ENCODE measurements around the gene DAB2IP.
"Not testable (repeated sequence)": the region's sequence is repeated elsewhere in the genome, so short reads cannot be mapped to it uniquely, and the experiment has no call there.

DAB2IP gene

DNA sequence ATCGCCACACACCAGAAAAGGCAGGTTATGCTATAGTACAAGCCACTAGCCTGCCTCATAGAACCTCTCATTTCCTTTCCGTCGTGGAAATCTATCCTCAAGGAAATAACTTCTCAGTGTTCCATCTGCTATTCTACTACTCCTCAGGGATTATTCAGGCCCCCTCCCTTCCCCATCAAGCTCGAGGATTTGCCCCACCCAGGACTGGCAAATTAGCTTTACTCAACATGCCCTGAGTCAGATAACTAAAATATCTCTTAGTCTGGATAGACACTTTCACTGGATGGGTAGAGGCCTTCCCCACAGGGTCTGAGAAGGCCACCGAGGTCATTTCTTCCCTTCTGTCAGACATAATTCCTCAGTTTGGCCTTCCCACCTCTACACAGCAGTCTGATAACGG is 142.9 kb downstream of the DAB2IP start:
- H3K4me3 Mint-ChIP-seq; H3K4me1 Mint-ChIP-seq (ENCODE audit: low read depth); H3K36me3 Mint-ChIP-seq (ENCODE audit: low read depth); H3K27me3 Mint-ChIP-seq; H3K27ac Mint-ChIP-seq; H3K9me3 Mint-ChIP-seq; intact Hi-C loops (cut with micrococcal nuclease): not testable (repeated sequence)

DNA sequence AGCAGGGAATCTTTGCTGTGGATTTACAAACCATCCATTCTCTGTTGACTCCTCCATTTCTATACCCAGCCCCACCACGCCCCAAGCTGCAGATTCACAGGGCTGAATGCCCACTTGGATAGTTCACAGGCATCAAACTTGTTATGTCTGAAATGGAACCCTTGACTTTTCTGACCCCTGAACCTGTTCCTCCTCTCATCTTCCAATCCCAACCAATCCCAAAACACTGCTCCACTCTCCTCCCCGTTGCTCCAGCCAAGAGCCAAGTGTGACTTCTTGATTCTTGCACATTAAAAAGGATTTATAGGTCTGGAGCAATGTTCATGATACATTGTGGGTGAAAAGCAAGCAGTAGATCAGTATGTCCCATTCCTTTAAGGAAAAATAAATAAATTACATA is 145.6 kb downstream of the DAB2IP start:
- H3K36me3 Mint-ChIP-seq (ENCODE audit: low read depth), result no peaks in the 10 kb centered on the region
- H3K4me3 Mint-ChIP-seq, result no peak overlapping the region
- peaks cover 6% of the 10 kb centered on the region for H3K27me3 Mint-ChIP-seq
- no peaks in the 10 kb centered on the region for H3K4me1 Mint-ChIP-seq (ENCODE audit: low read depth)
- no peaks in the 10 kb centered on the region for H3K9me3 Mint-ChIP-seq
- no peak overlapping the region for H3K27ac Mint-ChIP-seq
- intact Hi-C loops (cut with micrococcal nuclease), result no loop called here

DNA sequence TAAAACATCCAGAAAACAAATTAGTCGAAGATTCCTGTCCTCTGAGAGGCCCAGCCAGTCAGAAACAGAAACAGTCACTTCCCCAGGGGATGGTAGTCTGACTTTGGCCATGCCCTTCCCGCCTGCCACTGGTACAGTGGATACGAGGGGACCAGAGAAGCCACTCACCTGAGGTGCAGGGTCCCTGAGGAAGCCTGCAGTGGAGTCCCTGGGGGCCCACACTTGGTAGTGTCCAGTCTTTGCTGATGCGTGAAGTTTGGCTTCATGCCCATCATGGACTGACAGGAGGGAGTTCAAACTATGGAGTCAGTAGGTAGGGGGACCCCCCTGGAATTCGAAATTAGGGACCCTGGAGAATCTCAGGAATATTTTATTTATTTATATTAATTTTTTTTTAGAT is 147.5 kb downstream of the DAB2IP start:
- Mint-ChIP-seq H3K4me1 (ENCODE audit: low read depth) (no peaks in the 10 kb centered on the region), H3K36me3 (ENCODE audit: low read depth) (no peaks in the 10 kb centered on the region), H3K27ac (no peak overlapping the region)

DNA sequence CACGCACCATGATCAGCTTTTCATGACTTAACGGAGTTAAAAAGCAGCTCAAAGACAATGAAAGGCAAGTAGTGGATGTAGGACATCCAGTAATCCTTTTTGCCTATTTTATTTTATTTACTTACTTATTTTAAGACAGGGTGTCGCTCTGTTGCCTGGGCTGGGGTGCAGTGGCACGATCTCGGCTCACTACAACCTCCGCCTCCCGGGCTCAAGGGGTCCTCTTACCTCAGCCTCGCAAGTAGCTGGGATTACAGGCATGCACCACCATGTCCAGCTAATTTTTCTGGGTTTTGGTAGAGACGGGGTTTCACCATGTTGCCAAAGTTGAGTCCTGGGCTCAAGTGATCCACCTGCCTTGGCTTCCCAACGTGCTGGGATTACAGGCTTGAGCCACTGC is 148.9 kb downstream of the DAB2IP start:
- no peak overlapping the region for H3K27ac Mint-ChIP-seq
- intact Hi-C loops (cut with micrococcal nuclease), result no loop called here
- H3K4me3 Mint-ChIP-seq, result no peak overlapping the region
- H3K9me3 Mint-ChIP-seq, result no peaks in the 10 kb centered on the region
- peaks cover 5% of the 10 kb centered on the region for H3K27me3 Mint-ChIP-seq
- H3K4me1 Mint-ChIP-seq (ENCODE audit: low read depth), result no peaks in the 10 kb centered on the region
- H3K36me3 Mint-ChIP-seq (ENCODE audit: low read depth), result no peaks in the 10 kb centered on the region

More for the DNA sequence above, 147.5 kb downstream of the DAB2IP start:
- Mint-ChIP-seq H3K4me3 (no peak overlapping the region), H3K9me3 (no peaks in the 10 kb centered on the region), H3K27me3 (peaks cover 6% of the 10 kb centered on the region)
- intact Hi-C loops (cut with micrococcal nuclease), result no loop called here

DNA sequence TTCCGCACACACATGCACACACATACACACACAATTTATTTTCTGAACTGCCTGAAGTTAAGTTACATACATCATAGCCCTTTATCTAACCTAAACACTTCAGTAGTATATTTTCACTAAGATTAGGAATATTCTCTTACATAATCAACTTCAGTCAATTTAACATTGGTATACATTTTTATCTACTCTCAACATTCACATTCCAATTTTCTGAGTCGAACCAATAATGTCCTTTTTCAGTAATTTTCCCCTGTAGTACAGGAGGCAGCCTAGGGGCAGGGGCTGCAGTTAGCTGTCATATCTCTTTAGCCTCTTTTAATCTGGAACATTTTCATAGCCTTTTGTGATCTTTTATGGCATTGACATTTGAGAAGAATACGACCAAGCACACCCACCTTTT is 150.1 kb downstream of the DAB2IP start:
- intact Hi-C loops (cut with micrococcal nuclease), result no loop called here
- H3K27me3 Mint-ChIP-seq, result peaks cover 5% of the 10 kb centered on the region

DNA sequence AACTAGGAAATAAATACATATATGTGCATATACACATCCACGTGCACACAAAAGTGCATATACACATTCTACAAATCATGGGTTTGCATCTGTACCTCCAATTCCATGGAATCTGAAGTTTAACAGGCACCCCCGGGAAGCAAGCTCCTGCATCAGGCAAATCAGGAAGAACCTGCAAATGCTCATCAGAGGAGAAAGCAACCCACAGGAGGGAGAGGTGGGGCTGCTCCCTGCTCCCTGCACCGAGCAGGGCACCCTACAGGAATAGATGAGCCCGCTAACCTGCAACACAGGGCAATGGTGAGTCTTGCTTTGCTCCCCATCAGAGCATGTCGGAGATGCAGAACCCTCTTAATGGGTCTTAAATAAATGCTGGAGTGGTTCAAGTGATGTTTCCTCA is 151.3 kb downstream of the DAB2IP start:
- Mint-ChIP-seq H3K4me1 (ENCODE audit: low read depth) (no peaks in the 10 kb centered on the region), H3K4me3 (no peak overlapping the region), H3K27ac (no peak overlapping the region), H3K27me3 (peaks cover 5% of the 10 kb centered on the region), H3K36me3 (ENCODE audit: low read depth) (no peaks in the 10 kb centered on the region), H3K9me3 (no peaks in the 10 kb centered on the region)
- intact Hi-C loops (cut with micrococcal nuclease), result no loop called here

More for the DNA sequence above, 150.1 kb downstream of the DAB2IP start:
- Mint-ChIP-seq H3K9me3 (no peaks in the 10 kb centered on the region), H3K4me3 (no peak overlapping the region), H3K27ac (no peak overlapping the region), H3K36me3 (ENCODE audit: low read depth) (no peaks in the 10 kb centered on the region), H3K4me1 (ENCODE audit: low read depth) (no peaks in the 10 kb centered on the region)

DNA sequence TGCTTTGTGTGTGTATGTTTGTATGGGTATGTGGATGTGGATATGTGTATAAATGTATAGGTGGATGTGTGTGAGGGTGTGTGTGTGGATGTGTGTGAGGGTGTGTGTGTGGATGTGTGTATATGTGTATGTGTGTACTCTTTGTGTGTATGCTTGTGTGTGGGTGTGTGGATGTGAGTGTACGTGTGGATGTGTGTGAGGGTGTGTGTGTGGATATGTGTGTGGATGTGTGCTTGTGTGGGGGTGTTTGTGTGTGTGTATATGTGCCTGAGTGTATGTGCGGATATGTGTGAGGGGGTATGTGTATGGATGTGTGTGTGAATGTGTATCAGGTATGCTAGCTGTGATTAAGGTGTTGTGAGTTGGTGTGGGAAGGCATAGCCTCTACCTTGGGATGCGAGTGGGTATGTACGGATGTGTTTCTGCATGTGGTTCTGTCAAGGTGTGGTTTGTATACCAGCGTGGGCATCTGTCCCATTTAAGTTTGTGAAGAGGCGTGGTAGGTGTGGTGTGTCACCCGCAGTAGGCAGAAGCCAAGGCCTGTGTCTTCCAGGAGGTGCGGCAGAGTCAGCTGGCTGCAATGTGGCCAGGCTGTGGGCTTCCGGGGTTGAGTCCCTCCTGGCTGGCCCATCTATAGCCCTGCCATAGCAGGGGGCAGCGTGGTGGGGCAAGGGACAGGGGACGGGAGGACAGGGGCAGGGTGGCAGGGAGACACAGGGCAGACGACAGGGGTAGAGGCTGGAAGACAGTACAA is 155.8 kb downstream of the DAB2IP start:
- no peaks in the 10 kb centered on the region for H3K36me3 Mint-ChIP-seq (ENCODE audit: low read depth)
- H3K27me3 Mint-ChIP-seq, result no peaks in the 10 kb centered on the region
- H3K27ac Mint-ChIP-seq, result no peak overlapping the region
- H3K4me3 Mint-ChIP-seq, result no peak overlapping the region
- H3K4me1 Mint-ChIP-seq (ENCODE audit: low read depth), result no peaks in the 10 kb centered on the region
- H3K9me3 Mint-ChIP-seq, result no peaks in the 10 kb centered on the region
- intact Hi-C loops (cut with micrococcal nuclease), result no loop called here

DNA sequence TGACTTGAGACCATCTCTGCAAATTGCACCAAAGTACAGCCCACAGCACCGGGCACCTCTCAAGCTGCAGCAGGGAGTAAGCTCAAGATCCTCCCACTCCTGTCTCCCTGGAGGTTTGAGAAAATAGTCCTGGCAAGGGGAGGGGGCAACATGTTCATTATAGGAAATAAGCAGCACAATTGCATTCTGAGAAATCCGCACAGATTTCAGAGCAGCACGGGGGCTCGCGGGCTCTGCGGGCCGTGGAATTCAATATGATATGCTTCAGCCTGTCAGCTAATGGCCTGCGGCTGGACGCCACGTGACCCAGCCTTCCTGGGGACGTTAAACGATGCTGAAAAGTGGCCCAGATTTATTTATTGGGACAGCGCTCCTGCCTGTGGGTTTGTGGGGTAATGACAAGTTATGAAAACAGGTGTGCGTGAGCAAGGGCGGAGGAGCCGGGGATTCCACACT is 156.4 kb downstream of the DAB2IP start:
- H3K27me3 Mint-ChIP-seq, result no peaks in the 10 kb centered on the region
- H3K4me1 Mint-ChIP-seq (ENCODE audit: low read depth), result no peaks in the 10 kb centered on the region
- intact Hi-C loops (cut with micrococcal nuclease), result no loop called here
- no peaks in the 10 kb centered on the region for H3K9me3 Mint-ChIP-seq
- H3K4me3 Mint-ChIP-seq, result no peak overlapping the region
- no peaks in the 10 kb centered on the region for H3K36me3 Mint-ChIP-seq (ENCODE audit: low read depth)
- H3K27ac Mint-ChIP-seq, result no peak overlapping the region

DNA sequence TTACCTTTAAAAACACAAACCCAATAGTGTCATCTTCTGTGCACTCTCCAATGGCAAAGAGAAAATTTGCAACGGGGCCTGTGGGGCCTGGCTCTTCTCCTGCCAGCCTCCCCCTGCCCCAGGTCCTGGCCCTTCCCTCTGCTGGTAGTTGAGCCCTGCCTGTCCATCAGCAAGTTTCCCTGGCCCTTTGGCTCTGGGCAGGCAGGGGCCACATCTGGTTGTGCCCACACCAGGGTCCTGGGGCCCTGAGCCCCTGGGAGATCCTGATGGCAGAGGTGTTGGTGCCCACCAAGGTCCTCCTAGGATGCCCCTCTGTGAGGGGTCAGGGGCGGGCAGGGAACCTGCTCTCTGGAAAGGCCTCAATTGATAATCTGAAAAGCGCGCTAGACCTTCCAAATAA is 157.3 kb downstream of the DAB2IP start:
- intact Hi-C loops (cut with micrococcal nuclease), result no loop called here
- Mint-ChIP-seq H3K9me3 (no peaks in the 10 kb centered on the region), H3K27ac (no peak overlapping the region), H3K4me1 (ENCODE audit: low read depth) (no peaks in the 10 kb centered on the region), H3K27me3 (no peaks in the 10 kb centered on the region), H3K36me3 (ENCODE audit: low read depth) (no peaks in the 10 kb centered on the region), H3K4me3 (no peak overlapping the region)

DNA sequence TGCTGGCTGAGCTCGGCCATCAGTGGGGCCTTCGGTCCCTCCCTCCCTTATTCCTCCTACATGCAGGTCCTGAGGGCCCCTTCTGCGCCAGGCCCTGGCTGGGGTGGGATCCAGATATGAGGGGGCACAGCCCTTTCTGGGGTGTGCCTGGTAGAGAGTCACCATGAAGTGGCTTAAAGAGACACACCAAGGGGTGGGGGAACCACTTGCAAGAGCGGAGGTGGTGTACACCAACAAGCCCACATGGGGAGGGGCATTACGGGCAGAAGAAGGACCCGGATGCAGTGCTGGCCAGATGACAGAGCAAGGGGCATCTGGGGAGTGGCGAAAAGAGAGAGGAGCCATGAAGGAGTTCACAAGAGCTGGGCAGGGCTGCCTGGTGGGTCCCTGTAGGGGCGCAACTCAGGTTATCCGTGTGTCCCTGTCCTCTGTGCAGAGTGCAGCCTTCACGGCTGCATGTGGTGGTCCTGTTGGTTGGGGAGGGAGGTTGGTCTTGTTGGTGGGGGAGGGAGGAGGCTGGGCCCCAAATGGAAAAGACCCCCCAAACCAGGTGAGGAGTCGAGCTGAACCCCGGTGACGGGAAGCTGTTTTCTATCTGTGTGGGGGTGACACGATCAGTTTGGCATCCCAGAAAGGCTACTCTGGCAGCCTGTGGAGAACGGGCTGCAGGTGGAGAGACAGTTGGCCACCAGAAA is 158.1 kb downstream of the DAB2IP start:
- Mint-ChIP-seq H3K9me3 (no peaks in the 10 kb centered on the region), H3K27ac (no peak overlapping the region), H3K36me3 (ENCODE audit: low read depth) (no peaks in the 10 kb centered on the region), H3K27me3 (no peaks in the 10 kb centered on the region), H3K4me3 (no peak overlapping the region), H3K4me1 (ENCODE audit: low read depth) (no peaks in the 10 kb centered on the region)
- intact Hi-C loops (cut with micrococcal nuclease), result no loop called here

DNA sequence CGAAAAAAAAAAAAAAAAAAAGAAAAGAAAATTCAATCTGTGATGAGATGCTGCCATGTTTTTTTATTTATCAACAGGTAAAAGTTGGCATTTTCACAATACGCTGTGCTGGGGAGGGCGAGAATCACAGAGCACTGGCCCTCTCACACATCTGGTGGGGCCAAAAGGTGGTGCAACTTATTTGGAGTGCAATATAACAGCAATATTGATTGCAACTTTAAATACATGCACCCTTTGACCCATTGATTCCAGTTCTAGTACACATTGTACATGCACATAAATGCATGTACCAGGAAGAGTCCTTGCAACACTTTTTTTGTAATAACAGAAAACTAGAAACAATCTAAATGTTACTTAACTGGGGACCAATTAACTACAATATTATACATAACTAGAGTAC is 159.1 kb downstream of the DAB2IP start:
- H3K27me3 Mint-ChIP-seq, result no peaks in the 10 kb centered on the region
- H3K9me3 Mint-ChIP-seq, result no peaks in the 10 kb centered on the region
- H3K36me3 Mint-ChIP-seq (ENCODE audit: low read depth), result no peaks in the 10 kb centered on the region
- no peak overlapping the region for H3K27ac Mint-ChIP-seq
- no peaks in the 10 kb centered on the region for H3K4me1 Mint-ChIP-seq (ENCODE audit: low read depth)
- H3K4me3 Mint-ChIP-seq, result no peak overlapping the region
- intact Hi-C loops (cut with micrococcal nuclease), result no loop called here

DNA sequence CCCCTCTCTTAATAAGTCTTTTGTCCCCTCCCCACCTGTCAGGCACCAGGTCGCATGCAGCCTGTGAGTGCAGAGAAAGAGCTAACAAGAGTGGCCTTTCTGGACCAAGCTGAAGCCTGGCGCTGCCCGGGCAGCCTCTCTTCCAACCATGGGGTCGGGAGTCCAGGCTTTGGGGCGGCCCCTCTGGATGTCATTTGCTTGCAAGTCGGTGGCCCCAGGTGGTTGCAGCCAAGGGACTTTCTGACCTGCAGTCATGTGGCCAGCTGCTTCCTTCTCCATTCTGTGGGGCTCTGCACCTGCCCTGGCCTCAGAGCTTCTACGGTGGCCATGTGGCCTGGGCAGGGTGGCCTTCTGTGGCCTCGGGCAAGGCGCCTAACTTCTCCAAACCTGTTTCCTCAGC is 159.7 kb downstream of the DAB2IP start:
- no peaks in the 10 kb centered on the region for H3K36me3 Mint-ChIP-seq (ENCODE audit: low read depth)
- intact Hi-C loops (cut with micrococcal nuclease), result no loop called here
- H3K27ac Mint-ChIP-seq, result no peak overlapping the region
- H3K9me3 Mint-ChIP-seq, result no peaks in the 10 kb centered on the region
- no peaks in the 10 kb centered on the region for H3K27me3 Mint-ChIP-seq
- no peak overlapping the region for H3K4me3 Mint-ChIP-seq
- no peaks in the 10 kb centered on the region for H3K4me1 Mint-ChIP-seq (ENCODE audit: low read depth)

DNA sequence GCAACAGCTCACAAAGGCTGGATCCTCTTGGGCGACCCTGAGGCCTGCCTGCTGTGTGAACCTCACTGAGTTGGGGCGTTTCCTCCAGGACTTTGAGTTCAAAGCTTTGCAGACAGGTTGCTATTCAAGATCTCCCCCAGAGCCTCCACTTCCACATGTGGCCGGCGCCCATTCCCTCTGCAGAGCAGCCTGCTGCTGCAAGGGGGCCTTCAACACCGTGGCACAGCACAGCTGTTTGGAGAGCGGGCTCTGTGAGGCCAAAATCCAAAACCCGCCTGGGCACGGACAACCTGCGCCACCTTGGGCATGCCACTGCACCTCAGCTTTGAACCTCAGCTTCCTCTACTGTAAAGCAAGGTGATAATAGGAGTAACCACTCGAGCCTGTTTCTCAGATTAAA is 160.3 kb downstream of the DAB2IP start:
- H3K27me3 Mint-ChIP-seq, result no peaks in the 10 kb centered on the region
- no peaks in the 10 kb centered on the region for H3K4me1 Mint-ChIP-seq (ENCODE audit: low read depth)
- no peak overlapping the region for H3K4me3 Mint-ChIP-seq
- H3K9me3 Mint-ChIP-seq, result no peaks in the 10 kb centered on the region
- no peak overlapping the region for H3K27ac Mint-ChIP-seq
- intact Hi-C loops (cut with micrococcal nuclease), result no loop called here
- no peaks in the 10 kb centered on the region for H3K36me3 Mint-ChIP-seq (ENCODE audit: low read depth)

DNA sequence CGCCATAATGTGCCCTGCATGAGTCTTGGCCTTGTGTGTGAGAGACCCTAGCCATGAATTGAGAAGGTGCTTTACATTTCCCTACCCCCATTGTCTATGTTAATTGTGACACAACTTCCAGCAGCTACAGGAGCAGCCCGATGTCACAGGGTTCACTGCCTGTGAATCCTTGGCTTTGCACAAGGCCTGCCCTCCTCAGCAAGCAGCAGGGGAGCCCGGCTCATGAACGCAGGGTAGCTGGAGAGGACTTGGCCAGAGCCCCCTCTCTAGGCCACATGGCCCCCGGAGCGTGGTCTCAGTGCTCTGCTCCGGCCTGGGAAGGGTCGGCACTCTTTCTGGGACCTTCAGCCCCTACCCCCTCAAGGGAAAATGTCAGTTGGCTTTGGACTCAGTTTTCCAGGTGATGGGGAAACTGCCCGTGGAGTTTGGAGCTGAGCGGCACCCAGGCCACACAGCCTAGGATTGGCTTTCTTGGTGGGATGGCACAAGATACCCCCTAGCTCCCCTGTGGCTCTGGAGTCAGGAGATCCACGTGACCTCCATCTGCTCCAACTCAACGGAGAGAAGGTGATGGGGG is 160.8 kb downstream of the DAB2IP start:
- H3K4me1 Mint-ChIP-seq (ENCODE audit: low read depth), result no peaks in the 10 kb centered on the region
- H3K36me3 Mint-ChIP-seq (ENCODE audit: low read depth), result no peaks in the 10 kb centered on the region
- H3K27me3 Mint-ChIP-seq, result peaks cover 2% of the 10 kb centered on the region
- H3K9me3 Mint-ChIP-seq, result no peaks in the 10 kb centered on the region
- intact Hi-C loops (cut with micrococcal nuclease), result no loop called here
- H3K4me3 Mint-ChIP-seq, result no peak overlapping the region
- H3K27ac Mint-ChIP-seq, result no peak overlapping the region

All from dendritic cell treated with granulocyte-macrophage colony-stimulating factor and Interleukin-4, amounts not matched to agents 40 ng/mL and 50 ng/mL, for 4 days (primary cell).